Gastrocnemius medialis (tissue), 4 donors: ENCODE data around the gene PRR12.
A peak's percentile ranks its signal among the peaks of the same experiment; 100 is the strongest.

ENCODE experiments used
- CTCF ChIP-seq, 5 experiments: fragments of 450-650 bp in 3 of 5; fragments of 200-600 bp in 2 of 5; sonication (generic) in 2 of 5; IDR thresholded peaks in 4 of 5; conservative IDR thresholded peaks in 1 of 5; 1 replicate in 4 of 5; 2 replicates in 1 of 5; pipeline ENCODE4 v1.5.1; 2016 to 2019; ENCODE audit warnings: antibody characterized with exemption in 5 of 5, mild to moderate bottlenecking in 3 of 5, moderate library complexity in 3 of 5
- POLR2A ChIP-seq, 2 donors: fragments of 450-650 bp; IDR thresholded peaks; one replicate each; pipeline ENCODE4 v1.6.1; 2017; ENCODE audit warnings: antibody characterized with exemption in 2 of 2, mild to moderate bottlenecking in 2 of 2, moderate library complexity in 2 of 2

- TF ChIP-seq CTCF (IDR thresholded peaks at IDR 0.05 in 4 of 5, conservative IDR thresholded peaks at IDR 0.05 in 1 of 5) (no peak), POLR2A (IDR thresholded peaks at IDR 0.05) (peak; percentile 65 to 72)
These were observed 661 bp upstream of the PRR12 start for GRCh38 chr19:49590071-49590970.
